GM18507 (cell line): ENCODE measurements around the gene LTB.

ENCODE experiments used
- DNase-seq: peaks from one replicate; pipeline ENCODE4 v3.0.0; 2011; ENCODE audit warnings: low read depth; ENCODE audit not compliant: insufficient read length; ENCODE audit errors: extremely low spot score
- FAIRE-seq: peaks from 2 replicates; lab custom pipeline; 2011; peaks lifted over from hg19 to GRCh38; lab: Jason Lieb, UNC

LTB gene

DNA sequence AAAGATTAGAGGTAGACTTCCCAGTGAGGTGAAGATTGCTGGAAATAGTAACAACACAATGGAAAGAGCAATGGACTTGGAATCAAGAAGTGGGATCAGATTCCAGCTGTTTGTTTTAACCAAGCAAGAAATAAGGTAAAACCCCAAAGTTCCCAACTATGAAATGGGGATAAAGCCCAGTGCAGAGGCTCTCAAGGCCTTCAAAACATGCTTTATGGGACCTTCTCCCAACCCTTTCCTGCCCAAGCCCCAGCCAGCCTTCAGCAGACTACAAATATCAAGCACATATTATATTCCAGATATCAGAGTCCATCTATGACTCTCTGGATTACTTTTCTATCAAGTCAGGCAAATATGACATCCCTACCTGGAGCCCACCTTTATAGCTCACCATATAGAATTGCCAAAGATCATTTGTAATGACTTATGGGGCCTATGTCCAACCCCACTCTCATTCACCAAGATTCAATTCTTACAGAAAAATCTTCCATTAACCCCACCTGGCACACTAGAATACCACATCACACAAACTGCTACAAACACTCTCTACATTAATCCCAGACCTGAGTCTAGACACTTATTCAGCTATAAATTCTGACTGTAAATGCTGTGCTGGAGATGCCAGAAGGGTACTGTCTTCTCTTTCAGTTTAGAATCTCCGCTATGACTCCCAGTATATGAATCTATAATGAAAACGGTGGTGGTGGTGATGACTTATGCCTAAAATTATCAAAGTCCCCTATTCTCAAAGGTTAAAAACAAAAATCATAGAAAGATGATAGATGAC, 46.5 kb downstream of the LTB start:
- FAIRE-seq (no peak), DNase-seq (no peak)

- DNase-seq (no peak), FAIRE-seq (no peak)
These were observed 47.6 kb downstream of the LTB start for GRCh38 chr6:31534521-31535040.

DNA sequence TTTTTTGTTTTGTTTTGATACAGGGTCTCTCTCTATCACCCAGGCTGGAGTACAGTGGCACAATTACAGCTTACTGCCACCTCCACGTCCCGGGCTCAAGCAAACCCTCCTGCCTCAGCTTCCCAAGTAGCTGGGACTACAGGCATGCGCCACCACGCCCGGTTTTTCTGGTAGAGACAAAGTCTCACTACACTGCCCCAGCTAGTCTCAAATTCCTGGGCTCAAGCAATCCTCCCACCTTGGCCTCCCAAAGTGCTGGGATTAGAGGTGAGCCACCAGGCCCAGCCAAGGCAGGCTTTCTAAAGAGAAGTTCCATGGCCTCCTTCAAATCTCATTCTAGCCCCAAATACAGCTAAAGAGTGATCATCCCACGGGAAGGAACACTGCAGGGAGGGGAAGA, 48.2 kb downstream of the LTB start:
- DNase-seq (no peak), FAIRE-seq (no peak)

- FAIRE-seq: no peak
- DNase-seq: no peak
These were observed 48.8 kb downstream of the LTB start for GRCh38 chr6:31533455-31533841.

DNA sequence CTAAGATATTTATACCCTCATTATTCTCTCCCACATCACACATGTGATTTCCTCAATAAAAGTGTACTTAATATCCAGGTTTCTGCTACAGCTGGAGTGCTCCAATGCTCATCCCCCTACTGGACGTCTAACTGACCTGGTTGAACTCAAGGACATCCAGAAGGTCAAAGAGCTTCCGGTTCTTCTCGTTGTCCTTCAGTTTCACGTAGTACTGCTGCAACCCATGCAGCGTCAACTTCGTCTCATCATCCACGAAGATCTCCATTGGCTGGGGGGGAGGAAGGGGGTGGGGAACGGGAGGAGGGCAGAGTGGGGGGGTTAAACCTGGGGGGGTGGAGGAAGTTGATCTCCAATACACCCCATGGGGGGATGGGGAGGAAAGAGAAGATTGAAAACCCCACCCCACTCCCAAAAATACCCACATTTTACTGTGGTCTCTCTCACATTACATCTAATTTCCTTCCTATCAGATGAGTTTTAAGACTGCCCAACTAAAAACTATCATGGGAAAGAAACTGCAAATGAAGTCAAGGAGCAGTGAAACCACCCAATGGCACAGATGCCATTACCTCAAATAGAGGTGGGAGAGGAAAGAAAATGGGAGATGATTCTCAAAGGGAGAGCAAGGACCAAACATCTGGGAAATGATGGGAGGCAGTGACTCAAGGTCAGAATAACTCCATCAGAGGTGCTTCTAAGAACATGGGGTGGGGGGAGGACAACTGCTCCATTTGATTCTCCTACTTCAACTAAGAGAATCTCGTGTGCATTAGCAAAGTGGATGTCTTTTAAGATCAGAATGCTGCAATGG, 49.4 kb downstream of the LTB start:
- FAIRE-seq (no peak), DNase-seq (no peak)

DNA sequence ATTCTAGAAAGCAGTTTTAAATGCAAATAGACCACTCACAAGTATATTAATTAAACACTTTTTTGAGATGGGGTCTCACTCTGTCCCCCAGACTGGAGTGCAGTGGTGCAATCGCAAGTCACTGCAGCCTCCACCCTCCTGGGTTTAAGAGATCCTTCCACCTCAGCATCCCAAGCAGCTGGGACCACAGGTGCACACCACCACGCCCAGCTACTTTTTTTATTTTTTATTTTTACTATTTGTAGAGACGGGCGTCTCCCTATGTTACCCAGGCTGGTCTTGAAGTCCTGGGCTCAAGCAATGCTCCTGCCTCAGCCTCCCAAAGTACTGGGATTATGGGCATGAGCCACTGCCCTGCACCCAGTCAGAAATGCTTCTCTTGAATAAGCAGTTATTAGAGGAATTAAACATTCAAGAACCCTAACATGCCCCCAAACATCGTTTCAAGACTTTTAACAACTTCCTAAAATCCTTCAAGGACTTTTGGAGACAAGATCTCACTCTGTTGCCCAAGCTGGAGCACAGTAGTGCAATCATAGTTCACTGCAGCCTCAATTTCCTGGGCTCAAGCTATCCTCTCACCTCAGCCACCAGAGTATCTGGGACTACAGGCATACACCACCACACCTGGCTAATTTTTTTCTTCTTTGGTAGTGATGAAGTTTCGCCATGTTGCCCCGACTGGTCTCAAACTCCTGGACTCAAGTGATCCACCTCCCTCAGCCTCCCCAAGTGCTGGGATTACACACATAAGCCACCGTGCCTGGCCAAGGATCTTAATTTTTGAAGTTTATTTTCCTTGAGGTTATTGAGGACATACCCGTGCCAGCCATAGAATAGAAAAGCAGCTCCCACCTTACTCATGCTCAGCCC, 50.2 kb downstream of the LTB start:
- DNase-seq (no peak), FAIRE-seq (no peak)

DNA sequence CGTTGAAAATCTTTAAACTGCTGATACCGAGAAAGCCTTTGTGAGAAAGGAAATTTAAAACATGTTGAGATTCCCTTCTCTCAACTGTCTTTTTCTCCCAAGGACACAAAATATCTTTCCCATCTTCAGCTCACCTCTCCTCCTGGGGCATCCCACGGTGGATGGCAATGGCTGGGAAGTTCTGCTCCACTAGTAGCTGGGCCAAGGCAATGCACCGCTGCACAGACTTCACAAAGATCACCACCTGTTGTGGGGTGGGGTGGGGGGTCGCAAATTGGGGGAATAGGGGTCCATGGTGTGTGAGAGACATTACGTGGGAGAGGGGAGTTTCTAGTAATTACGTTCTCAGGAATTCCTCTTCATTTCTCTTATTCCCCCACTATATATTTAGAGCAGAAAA, 51.1 kb downstream of the LTB start:
- DNase-seq (no peak), FAIRE-seq (no peak)

- DNase-seq (no peak), FAIRE-seq (no peak)
These were observed 51.6 kb downstream of the LTB start for GRCh38 chr6:31530659-31531058.
